PFSK-1 (cell line): ENCODE results near the gene RPTOR.

Experiments used
- FOXP2 ChIP-seq: optimal IDR thresholded peaks from 2 replicates; pipeline ENCODE3; 2011; ENCODE audit warnings: borderline replicate concordance, control low read depth, inconsistent platforms; ENCODE audit not compliant: insufficient read depth; ENCODE audit errors: extremely low read length, extremely low read depth
- POLR2AphosphoS5 ChIP-seq: IDR thresholded peaks from 2 replicates; pipeline ENCODE4 v1.6.1; 2012; ENCODE audit warnings: low read depth, mild to moderate bottlenecking, control low read depth, low read length, moderate library complexity
- REST ChIP-seq, 2 experiments: IDR thresholded peaks; 2 replicates each; pipeline versions ENCODE4 v1.6.1 to v1.8.0; 2011 to 2012; ENCODE audit warnings: low read depth in 2 of 2, low read length in 2 of 2, control low read depth in 1 of 2, inconsistent platforms in 1 of 2, mild to moderate bottlenecking in 1 of 2, moderate library complexity in 1 of 2; ENCODE audit not compliant: insufficient read depth in 1 of 2
- SIN3A ChIP-seq: IDR thresholded peaks from 2 replicates; pipeline ENCODE4 v1.6.1; 2012; ENCODE audit warnings: mild to moderate bottlenecking, low read length, moderate library complexity, borderline replicate concordance; ENCODE audit not compliant: insufficient read depth
- TAF1 ChIP-seq: IDR thresholded peaks from 2 replicates; pipeline ENCODE4 v1.6.1; 2012; ENCODE audit warnings: low read length, control low read depth, borderline replicate concordance; ENCODE audit not compliant: insufficient read depth

The RPTOR gene

GRCh38 chr17:80971704-80972304 is 427.2 kb downstream of the RPTOR start:
- TF ChIP-seq TAF1, result no peak
- no peak for TF ChIP-seq REST (IDR thresholded peaks at IDR 0.05; ENCODE audit: insufficient read depth in 1 of 2, low read depth in 2 of 2, low read length in 2 of 2)
- TF ChIP-seq FOXP2, result no peak
- no peak for TF ChIP-seq POLR2AphosphoS5
- TF ChIP-seq SIN3A, result no peak

GRCh38 chr17:80976701-80977100 is 432.1 kb downstream of the RPTOR start:
- no peak for TF ChIP-seq TAF1
- TF ChIP-seq POLR2AphosphoS5, result no peak
- TF ChIP-seq REST (IDR thresholded peaks at IDR 0.05; ENCODE audit: insufficient read depth in 1 of 2, low read depth in 2 of 2, low read length in 2 of 2), result no peak
- TF ChIP-seq SIN3A, result no peak
- no peak for TF ChIP-seq FOXP2

- TF ChIP-seq FOXP2, result no peak
These were observed 432.5 kb downstream of the RPTOR start for GRCh38 chr17:80977172-80977571.

GRCh38 chr17:80978499-80979497 is 434.2 kb downstream of the RPTOR start:
- no peak for TF ChIP-seq FOXP2
- TF ChIP-seq POLR2AphosphoS5, result no peak
- no peak for TF ChIP-seq REST (IDR thresholded peaks at IDR 0.05; ENCODE audit: insufficient read depth in 1 of 2, low read depth in 2 of 2, low read length in 2 of 2)
- TF ChIP-seq TAF1, result no peak
- TF ChIP-seq SIN3A, result no peak

GRCh38 chr17:80979547-80980378 is 435.1 kb downstream of the RPTOR start:
- TF ChIP-seq TAF1 (no peak), FOXP2 (peak; percentile 74), REST (IDR thresholded peaks at IDR 0.05; ENCODE audit: insufficient read depth in 1 of 2, low read depth in 2 of 2, low read length in 2 of 2) (no peak), SIN3A (no peak), POLR2AphosphoS5 (0 out of 2 replicates have a peak, but pooled peaks have one; percentile 27)
